Measurements from ENCODE around the gene ARRDC3.
"Not testable (repeated sequence)": the region's sequence is repeated elsewhere in the genome, so short reads cannot be mapped to it uniquely, and the experiment has no call there.

ARRDC3 gene

GRCh38 chr5:91332267-91333045 lies 50.7 kb downstream of the ARRDC3 start:
- H3K4me3 Mint-ChIP-seq = peak overlapping the region; percentile 27
- H3K9me3 Mint-ChIP-seq = no peaks in the 10 kb centered on the region
- H3K4me1 Mint-ChIP-seq (ENCODE audit: low read depth) = peaks cover 26% of the 10 kb centered on the region
- H3K27ac Mint-ChIP-seq = peak overlapping the region; percentile 11
- H3K36me3 Mint-ChIP-seq (ENCODE audit: low read depth) = no peaks in the 10 kb centered on the region
- DNase-seq (ENCODE audit: low spot score) = peak; percentile 44
- peaks cover 16% of the 10 kb centered on the region for H3K27me3 Mint-ChIP-seq (ENCODE audit: low read depth)

GRCh38 chr5:91331705-91332104 lies 51.4 kb downstream of the ARRDC3 start:
- Mint-ChIP-seq H3K27ac (no peak overlapping the region), H3K4me3 (no peak overlapping the region), H3K27me3 (ENCODE audit: low read depth) (peaks cover 23% of the 10 kb centered on the region), H3K4me1 (ENCODE audit: low read depth) (peaks cover 26% of the 10 kb centered on the region), H3K36me3 (ENCODE audit: low read depth) (no peaks in the 10 kb centered on the region), H3K9me3 (no peaks in the 10 kb centered on the region)
- DNase-seq (ENCODE audit: low spot score) = no peak

GRCh38 chr5:91329283-91329682 lies 53.8 kb downstream of the ARRDC3 start:
- no peak overlapping the region for H3K27ac Mint-ChIP-seq
- H3K4me3 Mint-ChIP-seq = peak overlapping the region; percentile 11
- H3K4me1 Mint-ChIP-seq (ENCODE audit: low read depth) = peaks cover 29% of the 10 kb centered on the region
- peak; percentile 48 for DNase-seq (ENCODE audit: low spot score)
- no peaks in the 10 kb centered on the region for H3K36me3 Mint-ChIP-seq (ENCODE audit: low read depth)
- H3K9me3 Mint-ChIP-seq = no peaks in the 10 kb centered on the region
- peaks cover 26% of the 10 kb centered on the region for H3K27me3 Mint-ChIP-seq (ENCODE audit: low read depth)

GRCh38 chr5:91328743-91329142 lies 54.4 kb downstream of the ARRDC3 start:
- Mint-ChIP-seq H3K36me3 (ENCODE audit: low read depth) (no peaks in the 10 kb centered on the region), H3K27me3 (ENCODE audit: low read depth) (peaks cover 27% of the 10 kb centered on the region), H3K4me1 (ENCODE audit: low read depth) (peaks cover 31% of the 10 kb centered on the region), H3K4me3 (no peak overlapping the region), H3K27ac (no peak overlapping the region), H3K9me3 (no peaks in the 10 kb centered on the region)
- DNase-seq (ENCODE audit: low spot score) = no peak

GRCh38 chr5:91322981-91323380 lies 60.1 kb downstream of the ARRDC3 start:
- not testable (repeated sequence) for H3K4me3 Mint-ChIP-seq; H3K4me1 Mint-ChIP-seq (ENCODE audit: low read depth); H3K9me3 Mint-ChIP-seq; H3K27ac Mint-ChIP-seq; H3K36me3 Mint-ChIP-seq (ENCODE audit: low read depth); DNase-seq (ENCODE audit: low spot score)
- H3K27me3 Mint-ChIP-seq (ENCODE audit: low read depth) = peaks cover 26% of the 10 kb centered on the region

GRCh38 chr5:91319667-91320066 lies 63.5 kb downstream of the ARRDC3 start:
- H3K4me1 Mint-ChIP-seq (ENCODE audit: low read depth) = peaks cover 8% of the 10 kb centered on the region
- DNase-seq (ENCODE audit: low spot score) = no peak
- H3K9me3 Mint-ChIP-seq = no peaks in the 10 kb centered on the region
- H3K27ac Mint-ChIP-seq = no peak overlapping the region
- H3K27me3 Mint-ChIP-seq (ENCODE audit: low read depth) = peaks cover 11% of the 10 kb centered on the region
- H3K4me3 Mint-ChIP-seq = no peak overlapping the region
- H3K36me3 Mint-ChIP-seq (ENCODE audit: low read depth) = no peaks in the 10 kb centered on the region

- Mint-ChIP-seq H3K36me3 (ENCODE audit: low read depth) (no peaks in the 10 kb centered on the region), H3K27me3 (ENCODE audit: low read depth) (peaks cover 7% of the 10 kb centered on the region), H3K4me3 (no peak overlapping the region), H3K27ac (no peak overlapping the region), H3K9me3 (no peaks in the 10 kb centered on the region), H3K4me1 (ENCODE audit: low read depth) (peaks cover 14% of the 10 kb centered on the region)
- no peak for DNase-seq (ENCODE audit: low spot score)
Measured at GRCh38 chr5:91318724-91319123, 64.4 kb downstream of the ARRDC3 start.

Data from T-helper 2 cell treated with Interferon-gamma antibody and Interleukin-4, amounts not matched to agents 5 μg/mL and 100 μg/mL, for 36 hours (primary cell).